A673 (cell line): ENCODE results near the gene ZNF772. TPM values are rescaled to one million over a fixed set of nuclear protein-coding genes. Genes with fewer than 3 reads are reported as not detected.

ENCODE experiments used
- BruUV-seq: library from RNA; stranded (reverse); fragments of 400-500 nt; replicated peaks from 2 replicates; lab custom pipeline; 2021; lab: Mats Ljungman, UMichigan
- CTCF ChIA-PET: fragments of 300-600 bp; sonication (Branson Sonifier 250); formaldehyde crosslinking; loops from one replicate; lab custom pipeline; 2022; ENCODE audit warnings: antibody characterized with exemption; lab: Charles Lee
- POLR2A ChIA-PET: fragments of 300-600 bp; sonication (Branson Sonifier 250); formaldehyde crosslinking; loops from one replicate; lab custom pipeline; 2022; ENCODE audit warnings: antibody characterized with exemption; ENCODE audit not compliant: low non-redundant PET; lab: Charles Lee
- DNase-seq: peaks from one replicate; pipeline ENCODE4 v3.0.0-alpha.2; 2015; ENCODE audit warnings: low spot score
- H3K27ac ChIP-seq: fragments of 200-600 bp; sonication (generic); 2 replicates; pipeline ENCODE4 v1.5.1; 2016; ENCODE audit warnings: mixed run types, low read depth, mild to moderate bottlenecking, mixed read lengths, antibody characterized with exemption, low read length; ENCODE audit not compliant: poor library complexity, severe bottlenecking
- H3K27me3 ChIP-seq: fragments of 200-600 bp; sonication (generic); replicated peaks from 2 replicates; pipeline ENCODE4 v1.6.1; 2017; ENCODE audit warnings: mixed run types, low read depth, mild to moderate bottlenecking, mixed read lengths, antibody characterized with exemption, low read length; ENCODE audit not compliant: insufficient read depth, poor library complexity
- H3K36me3 ChIP-seq: fragments of 200-600 bp; sonication (generic); 2 replicates; pipeline ENCODE4 v1.6.1; 2016; ENCODE audit warnings: mixed run types, mild to moderate bottlenecking, mixed read lengths, antibody characterized with exemption, low read length; ENCODE audit not compliant: insufficient read depth, poor library complexity, severe bottlenecking
- H3K4me1 ChIP-seq: fragments of 200-600 bp; sonication (generic); 2 replicates; pipeline ENCODE4 v1.6.1; 2017; ENCODE audit warnings: mixed run types, mild to moderate bottlenecking, mixed read lengths, antibody characterized with exemption, low read length; ENCODE audit not compliant: insufficient read depth, poor library complexity, severe bottlenecking
- H3K4me3 ChIP-seq: fragments of 200-600 bp; sonication (generic); 2 replicates; pipeline ENCODE4 v1.5.1; 2016; ENCODE audit warnings: low read depth, mixed run types, mild to moderate bottlenecking, mixed read lengths, low read length; ENCODE audit not compliant: poor library complexity, severe bottlenecking
- H3K9me3 ChIP-seq: fragments of 200-600 bp; sonication (generic); 2 replicates; pipeline ENCODE4 v1.6.1; 2016; ENCODE audit warnings: mixed run types, low read depth, mild to moderate bottlenecking, mixed read lengths, antibody characterized with exemption, low read length; ENCODE audit not compliant: poor library complexity, severe bottlenecking
- CTCF ChIP-seq: fragments of 300-800, 200-600 bp; sonication (generic); conservative IDR thresholded peaks from 2 replicates; pipeline ENCODE4 v1.5.1; 2017; ENCODE audit warnings: low read depth, mild to moderate bottlenecking, antibody characterized with exemption, low read length, moderate library complexity, mixed read lengths
- EZH2 ChIP-seq: fragments of 200-600 bp; sonication (generic); IDR thresholded peaks from 2 replicates; pipeline ENCODE4 v1.6.1; 2017; ENCODE audit warnings: borderline replicate concordance, low read depth, mild to moderate bottlenecking, mixed read lengths, antibody characterized with exemption, low read length; ENCODE audit not compliant: poor library complexity, severe bottlenecking
- intact Hi-C: fragments of 100-400 bp; cut with micrococcal nuclease; formaldehyde crosslinking; loops from one replicate; pipeline ENCODE4 v1.10.0; 2022; ENCODE audit not compliant: unreplicated experiment
- total RNA-seq: library from RNA; stranded (reverse); gene quantifications from 2 replicates; pipeline ENCODE4 v1.2.3, GENCODE V29; 2021

ZNF772 gene
- total RNA-seq, 1 experiment from 2014 or later = 21.2 TPM

- ChIA-PET POLR2A (interaction anchor here (0.5 kb wide), 1 partner anchor 27 kb away, joined by 3 read pairs; no protein-coding TSS in a partner anchor), CTCF (no interaction called here)
- no peak for DNase-seq
- Histone ChIP-seq H3K9me3 (peaks cover 25% of the 10 kb centered on the region), H3K27ac (no peak overlapping the region), H3K4me3 (no peak overlapping the region), H3K27me3 (no peaks in the 10 kb centered on the region), H3K4me1 (no peaks in the 10 kb centered on the region), H3K36me3 (peaks cover 35% of the 10 kb centered on the region)
- TF ChIP-seq EZH2 (no peak), CTCF (no peak)
- intact Hi-C loops = no loop called here
- no TSS peak for BruUV-seq
Measured at GRCh38 chr19:57443121-57443696, 34.2 kb downstream of the ZNF772 start.

GRCh38 chr19:57441979-57442752 lies 35.2 kb downstream of the ZNF772 start:
- no peaks in the 10 kb centered on the region for H3K4me1 ChIP-seq
- POLR2A ChIA-PET = no interaction called here
- peaks cover 25% of the 10 kb centered on the region for H3K9me3 ChIP-seq
- CTCF ChIA-PET = interaction anchor here (0.5 kb wide), 1 partner anchor 10 kb away, joined by 6 read pairs; no protein-coding TSS in a partner anchor
- H3K27me3 ChIP-seq = no peaks in the 10 kb centered on the region
- H3K4me3 ChIP-seq = no peak overlapping the region
- TF ChIP-seq EZH2 = no peak
- no peak for TF ChIP-seq CTCF
- intact Hi-C loops = no loop called here
- H3K27ac ChIP-seq = no peak overlapping the region
- no peak for DNase-seq
- no TSS peak for BruUV-seq
- peaks cover 35% of the 10 kb centered on the region for H3K36me3 ChIP-seq

- H3K4me1 ChIP-seq = peaks cover 7% of the 10 kb centered on the region
- no TSS peak for BruUV-seq
- no peaks in the 10 kb centered on the region for H3K27me3 ChIP-seq
- ChIA-PET CTCF (no interaction called here), POLR2A (no interaction called here)
- H3K27ac ChIP-seq = no peak overlapping the region
- DNase-seq = no peak
- TF ChIP-seq CTCF = no peak
- TF ChIP-seq EZH2 = no peak
- peaks cover 18% of the 10 kb centered on the region for H3K36me3 ChIP-seq
- no peak overlapping the region for H3K4me3 ChIP-seq
- peaks cover 8% of the 10 kb centered on the region for H3K9me3 ChIP-seq
- intact Hi-C loops = no loop called here
Measured at GRCh38 chr19:57438925-57439324, 38.4 kb downstream of the ZNF772 start.
